ENCODE measurements around the gene FBN1. TPM values are rescaled to one million over a fixed set of nuclear protein-coding genes. Genes with fewer than 3 reads are reported as not detected.

FBN1 gene
- total RNA-seq, 2 experiments from 2014 or later: 1.3 to 1.7 TPM

GRCh38 chr15:48415036-48415886 is 230.2 kb downstream of the FBN1 start:
- H3K27ac Mint-ChIP-seq: no peak overlapping the region

GRCh38 chr15:48414015-48414414 is 231.5 kb downstream of the FBN1 start:
- H3K36me3 Mint-ChIP-seq (ENCODE audit: low read depth): no peaks in the 10 kb centered on the region
- H3K27ac Mint-ChIP-seq: no peak overlapping the region
- H3K4me3 Mint-ChIP-seq: no peak overlapping the region
- no peak for DNase-seq
- no peaks in the 10 kb centered on the region for H3K4me1 Mint-ChIP-seq
- H3K27me3 Mint-ChIP-seq: no peaks in the 10 kb centered on the region
- POLR2A ChIA-PET: no interaction called here
- no peaks in the 10 kb centered on the region for H3K9me3 Mint-ChIP-seq
- CTCF ChIA-PET: no interaction called here

More at GRCh38 chr15:48415036-48415886, 230.2 kb downstream of the FBN1 start:
- H3K4me1 Mint-ChIP-seq: no peaks in the 10 kb centered on the region
- CTCF ChIA-PET: no interaction called here
- no peak for DNase-seq
- H3K9me3 Mint-ChIP-seq: no peaks in the 10 kb centered on the region
- no peaks in the 10 kb centered on the region for H3K27me3 Mint-ChIP-seq
- H3K4me3 Mint-ChIP-seq: no peak overlapping the region
- no peaks in the 10 kb centered on the region for H3K36me3 Mint-ChIP-seq (ENCODE audit: low read depth)
- POLR2A ChIA-PET: interaction anchor here (0.8 kb wide), 1 partner anchor 12 kb away, joined by 3 read pairs; no protein-coding TSS in a partner anchor

GRCh38 chr15:48413304-48413703 is 232.2 kb downstream of the FBN1 start:
- ChIA-PET CTCF (no interaction called here), POLR2A (no interaction called here)
- Mint-ChIP-seq H3K27me3 (no peaks in the 10 kb centered on the region), H3K4me3 (no peak overlapping the region), H3K36me3 (ENCODE audit: low read depth) (no peaks in the 10 kb centered on the region), H3K27ac (no peak overlapping the region), H3K9me3 (no peaks in the 10 kb centered on the region), H3K4me1 (no peaks in the 10 kb centered on the region)
- DNase-seq: no peak

- Mint-ChIP-seq H3K9me3 (no peaks in the 10 kb centered on the region), H3K4me3 (no peak overlapping the region), H3K27me3 (no peaks in the 10 kb centered on the region), H3K4me1 (no peaks in the 10 kb centered on the region), H3K36me3 (ENCODE audit: low read depth) (no peaks in the 10 kb centered on the region), H3K27ac (no peak overlapping the region)
- ChIA-PET CTCF (no interaction called here), POLR2A (no interaction called here)
- DNase-seq: no peak
Measured at GRCh38 chr15:48411971-48412591, 233.4 kb downstream of the FBN1 start.

- H3K4me3 Mint-ChIP-seq: no peak overlapping the region
- no peak for DNase-seq
- no peaks in the 10 kb centered on the region for H3K36me3 Mint-ChIP-seq (ENCODE audit: low read depth)
- ChIA-PET CTCF (no interaction called here), POLR2A (no interaction called here)
- no peak overlapping the region for H3K27ac Mint-ChIP-seq
- no peaks in the 10 kb centered on the region for H3K27me3 Mint-ChIP-seq
- H3K4me1 Mint-ChIP-seq: no peaks in the 10 kb centered on the region
- no peaks in the 10 kb centered on the region for H3K9me3 Mint-ChIP-seq
Measured at GRCh38 chr15:48409623-48410022, 235.9 kb downstream of the FBN1 start.

- ChIA-PET POLR2A (no interaction called here), CTCF (no interaction called here)
- H3K27ac Mint-ChIP-seq: no peak overlapping the region
- H3K9me3 Mint-ChIP-seq: no peaks in the 10 kb centered on the region
- DNase-seq: no peak
- no peak overlapping the region for H3K4me3 Mint-ChIP-seq
- no peaks in the 10 kb centered on the region for H3K27me3 Mint-ChIP-seq
- H3K36me3 Mint-ChIP-seq (ENCODE audit: low read depth): no peaks in the 10 kb centered on the region
- no peaks in the 10 kb centered on the region for H3K4me1 Mint-ChIP-seq
Measured at GRCh38 chr15:48408327-48408726, 237.2 kb downstream of the FBN1 start.

GRCh38 chr15:48407646-48408045 is 237.9 kb downstream of the FBN1 start:
- ChIA-PET POLR2A (no interaction called here), CTCF (no interaction called here)
- no peak for DNase-seq
- H3K4me1 Mint-ChIP-seq: no peaks in the 10 kb centered on the region
- H3K27me3 Mint-ChIP-seq: no peaks in the 10 kb centered on the region
- no peaks in the 10 kb centered on the region for H3K36me3 Mint-ChIP-seq (ENCODE audit: low read depth)
- H3K4me3 Mint-ChIP-seq: no peak overlapping the region
- H3K9me3 Mint-ChIP-seq: no peaks in the 10 kb centered on the region
- no peak overlapping the region for H3K27ac Mint-ChIP-seq

GRCh38 chr15:48406911-48407310 is 238.6 kb downstream of the FBN1 start:
- POLR2A ChIA-PET: no interaction called here
- CTCF ChIA-PET: no interaction called here
- no peak overlapping the region for H3K27ac Mint-ChIP-seq

GRCh38 chr15:48406266-48406891 is 239.1 kb downstream of the FBN1 start:
- POLR2A ChIA-PET: no interaction called here

More at GRCh38 chr15:48406911-48407310, 238.6 kb downstream of the FBN1 start:
- DNase-seq: no peak
- H3K36me3 Mint-ChIP-seq (ENCODE audit: low read depth): no peaks in the 10 kb centered on the region
- no peaks in the 10 kb centered on the region for H3K4me1 Mint-ChIP-seq
- no peaks in the 10 kb centered on the region for H3K9me3 Mint-ChIP-seq
- no peaks in the 10 kb centered on the region for H3K27me3 Mint-ChIP-seq
- no peak overlapping the region for H3K4me3 Mint-ChIP-seq

GRCh38 chr15:48402427-48403177 is 242.9 kb downstream of the FBN1 start:
- H3K36me3 Mint-ChIP-seq (ENCODE audit: low read depth): no peaks in the 10 kb centered on the region
- no peaks in the 10 kb centered on the region for H3K9me3 Mint-ChIP-seq
- no peak for DNase-seq
- ChIA-PET CTCF (no interaction called here), POLR2A (no interaction called here)
- no peak overlapping the region for H3K27ac Mint-ChIP-seq
- no peak overlapping the region for H3K4me3 Mint-ChIP-seq
- no peaks in the 10 kb centered on the region for H3K27me3 Mint-ChIP-seq
- H3K4me1 Mint-ChIP-seq: no peaks in the 10 kb centered on the region

More at GRCh38 chr15:48406266-48406891, 239.1 kb downstream of the FBN1 start:
- CTCF ChIA-PET: no interaction called here
- DNase-seq: no peak
- no peaks in the 10 kb centered on the region for H3K4me1 Mint-ChIP-seq
- no peaks in the 10 kb centered on the region for H3K27me3 Mint-ChIP-seq
- H3K9me3 Mint-ChIP-seq: no peaks in the 10 kb centered on the region
- no peaks in the 10 kb centered on the region for H3K36me3 Mint-ChIP-seq (ENCODE audit: low read depth)
- no peak overlapping the region for H3K27ac Mint-ChIP-seq
- no peak overlapping the region for H3K4me3 Mint-ChIP-seq

GRCh38 chr15:48400086-48400485 is 245.4 kb downstream of the FBN1 start:
- no peaks in the 10 kb centered on the region for H3K9me3 Mint-ChIP-seq
- no peak for DNase-seq
- no peaks in the 10 kb centered on the region for H3K27me3 Mint-ChIP-seq
- H3K36me3 Mint-ChIP-seq (ENCODE audit: low read depth): no peaks in the 10 kb centered on the region
- H3K4me3 Mint-ChIP-seq: no peak overlapping the region
- CTCF ChIA-PET: no interaction called here
- no peak overlapping the region for H3K27ac Mint-ChIP-seq
- POLR2A ChIA-PET: no interaction called here
- no peaks in the 10 kb centered on the region for H3K4me1 Mint-ChIP-seq

- ChIA-PET CTCF (no interaction called here), POLR2A (no interaction called here)
- Mint-ChIP-seq H3K4me1 (no peaks in the 10 kb centered on the region), H3K4me3 (no peak overlapping the region), H3K27ac (no peak overlapping the region), H3K36me3 (ENCODE audit: low read depth) (no peaks in the 10 kb centered on the region), H3K9me3 (no peaks in the 10 kb centered on the region), H3K27me3 (no peaks in the 10 kb centered on the region)
- no peak for DNase-seq
Measured at GRCh38 chr15:48397841-48398240, 247.7 kb downstream of the FBN1 start.

GRCh38 chr15:48396020-48396419 is 249.5 kb downstream of the FBN1 start:
- peaks cover under 1% of the 10 kb centered on the region for H3K27me3 Mint-ChIP-seq
- no peaks in the 10 kb centered on the region for H3K36me3 Mint-ChIP-seq (ENCODE audit: low read depth)
- no peaks in the 10 kb centered on the region for H3K9me3 Mint-ChIP-seq
- H3K4me1 Mint-ChIP-seq: no peaks in the 10 kb centered on the region
- H3K27ac Mint-ChIP-seq: no peak overlapping the region
- ChIA-PET POLR2A (no interaction called here), CTCF (no interaction called here)
- H3K4me3 Mint-ChIP-seq: no peak overlapping the region
- DNase-seq: no peak

All from activated CD4-positive, alpha-beta memory T cell treated with anti-CD3 and anti-CD28 coated beads, Interleukin-2, amount 10 ng/mL, durations not matched to agents 7 days and 5 days (primary cell).